A673 (cell line): ENCODE results near the gene PLA2G4A. TPM values are rescaled to one million over a fixed set of nuclear protein-coding genes. Genes with fewer than 3 reads are reported as not detected.

Experiments used
- BruUV-seq: library from RNA; stranded (reverse); fragments of 400-500 nt; replicated peaks from 2 replicates; lab custom pipeline; 2021; lab: Mats Ljungman, UMichigan
- CTCF ChIA-PET: fragments of 300-600 bp; sonication (Branson Sonifier 250); formaldehyde crosslinking; loops from one replicate; lab custom pipeline; 2022; ENCODE audit warnings: antibody characterized with exemption; lab: Charles Lee
- POLR2A ChIA-PET: fragments of 300-600 bp; sonication (Branson Sonifier 250); formaldehyde crosslinking; loops from one replicate; lab custom pipeline; 2022; ENCODE audit warnings: antibody characterized with exemption; ENCODE audit not compliant: low non-redundant PET; lab: Charles Lee
- DNase-seq: peaks from one replicate; pipeline ENCODE4 v3.0.0-alpha.2; 2015; ENCODE audit warnings: low spot score
- H3K27ac ChIP-seq: fragments of 200-600 bp; sonication (generic); 2 replicates; pipeline ENCODE4 v1.5.1; 2016; ENCODE audit warnings: mixed run types, low read depth, mild to moderate bottlenecking, mixed read lengths, antibody characterized with exemption, low read length; ENCODE audit not compliant: poor library complexity, severe bottlenecking
- H3K27me3 ChIP-seq: fragments of 200-600 bp; sonication (generic); replicated peaks from 2 replicates; pipeline ENCODE4 v1.6.1; 2017; ENCODE audit warnings: mixed run types, low read depth, mild to moderate bottlenecking, mixed read lengths, antibody characterized with exemption, low read length; ENCODE audit not compliant: insufficient read depth, poor library complexity
- H3K36me3 ChIP-seq: fragments of 200-600 bp; sonication (generic); 2 replicates; pipeline ENCODE4 v1.6.1; 2016; ENCODE audit warnings: mixed run types, mild to moderate bottlenecking, mixed read lengths, antibody characterized with exemption, low read length; ENCODE audit not compliant: insufficient read depth, poor library complexity, severe bottlenecking
- H3K4me1 ChIP-seq: fragments of 200-600 bp; sonication (generic); 2 replicates; pipeline ENCODE4 v1.6.1; 2017; ENCODE audit warnings: mixed run types, mild to moderate bottlenecking, mixed read lengths, antibody characterized with exemption, low read length; ENCODE audit not compliant: insufficient read depth, poor library complexity, severe bottlenecking
- H3K4me3 ChIP-seq: fragments of 200-600 bp; sonication (generic); 2 replicates; pipeline ENCODE4 v1.5.1; 2016; ENCODE audit warnings: low read depth, mixed run types, mild to moderate bottlenecking, mixed read lengths, low read length; ENCODE audit not compliant: poor library complexity, severe bottlenecking
- H3K9me3 ChIP-seq: fragments of 200-600 bp; sonication (generic); 2 replicates; pipeline ENCODE4 v1.6.1; 2016; ENCODE audit warnings: mixed run types, low read depth, mild to moderate bottlenecking, mixed read lengths, antibody characterized with exemption, low read length; ENCODE audit not compliant: poor library complexity, severe bottlenecking
- CTCF ChIP-seq: fragments of 300-800, 200-600 bp; sonication (generic); conservative IDR thresholded peaks from 2 replicates; pipeline ENCODE4 v1.5.1; 2017; ENCODE audit warnings: low read depth, mild to moderate bottlenecking, antibody characterized with exemption, low read length, moderate library complexity, mixed read lengths
- EZH2 ChIP-seq: fragments of 200-600 bp; sonication (generic); IDR thresholded peaks from 2 replicates; pipeline ENCODE4 v1.6.1; 2017; ENCODE audit warnings: borderline replicate concordance, low read depth, mild to moderate bottlenecking, mixed read lengths, antibody characterized with exemption, low read length; ENCODE audit not compliant: poor library complexity, severe bottlenecking
- intact Hi-C: fragments of 100-400 bp; cut with micrococcal nuclease; formaldehyde crosslinking; loops from one replicate; pipeline ENCODE4 v1.10.0; 2022; ENCODE audit not compliant: unreplicated experiment
- total RNA-seq: library from RNA; stranded (reverse); gene quantifications from 2 replicates; pipeline ENCODE4 v1.2.3, GENCODE V29; 2021

Gene PLA2G4A
- total RNA-seq, 1 experiment from 2014 or later = 34.4 TPM

- TF ChIP-seq CTCF (no peak), EZH2 (no peak)
- ChIA-PET POLR2A (interaction anchor here (0.6 kb wide), 1 partner anchor 22 kb away, joined by 3 read pairs; no protein-coding TSS in a partner anchor), CTCF (no interaction called here)
- Histone ChIP-seq H3K9me3 (no peaks in the 10 kb centered on the region), H3K4me3 (peak overlapping the region; percentile 31), H3K4me1 (peaks cover 53% of the 10 kb centered on the region), H3K36me3 (no peaks in the 10 kb centered on the region), H3K27ac (peak overlapping the region; percentile 77), H3K27me3 (no peaks in the 10 kb centered on the region)
- intact Hi-C loops = loop anchor here (1.0 kb wide), 1 partner anchor 35 kb away; no protein-coding TSS in a partner anchor
- peak; percentile 85 for DNase-seq
- BruUV-seq = no TSS peak
Measured at GRCh38 chr1:186880982-186881381, 52.2 kb downstream of the PLA2G4A start.

GRCh38 chr1:186882372-186883134, 53.8 kb downstream of the PLA2G4A start:
- CTCF ChIA-PET = no interaction called here
- POLR2A ChIA-PET = no interaction called here
- no peaks in the 10 kb centered on the region for H3K36me3 ChIP-seq
- intact Hi-C loops = no loop called here
- H3K4me3 ChIP-seq = no peak overlapping the region
- no peak for DNase-seq
- BruUV-seq = no TSS peak
- no peak for TF ChIP-seq CTCF
- TF ChIP-seq EZH2 = no peak
- peaks cover 37% of the 10 kb centered on the region for H3K4me1 ChIP-seq
- no peaks in the 10 kb centered on the region for H3K27me3 ChIP-seq
- H3K9me3 ChIP-seq = no peaks in the 10 kb centered on the region
- peak overlapping the region; percentile 77 for H3K27ac ChIP-seq

GRCh38 chr1:186884251-186884650, 55.5 kb downstream of the PLA2G4A start:
- no peak overlapping the region for H3K27ac ChIP-seq
- ChIA-PET POLR2A (no interaction called here), CTCF (no interaction called here)
- DNase-seq = no peak
- H3K4me3 ChIP-seq = no peak overlapping the region
- H3K4me1 ChIP-seq = peaks cover 31% of the 10 kb centered on the region
- intact Hi-C loops = no loop called here
- H3K27me3 ChIP-seq = no peaks in the 10 kb centered on the region
- no peaks in the 10 kb centered on the region for H3K36me3 ChIP-seq
- no TSS peak for BruUV-seq
- TF ChIP-seq EZH2 = no peak
- no peaks in the 10 kb centered on the region for H3K9me3 ChIP-seq
